HG02870 (cell line): ENCODE results near the gene FOXP1.

Experiments used
- ATAC-seq: cut with Tn5 transposase; IDR thresholded peaks from one replicate; pipeline ENCODE4 v1.9.1; 2021; ENCODE audit warnings: mild to moderate bottlenecking, moderate library complexity; ENCODE audit not compliant: unreplicated experiment

Gene FOXP1

GRCh38 chr3:71406972-71407810 lies 176.3 kb downstream of the FOXP1 start:
- ATAC-seq: no peak

- no peak for ATAC-seq
Observed at GRCh38 chr3:71402911-71403310, 180.6 kb downstream of the FOXP1 start.

GRCh38 chr3:71402280-71402679 lies 181.2 kb downstream of the FOXP1 start:
- no peak for ATAC-seq

- no peak for ATAC-seq
Observed at GRCh38 chr3:71401695-71402231, 181.8 kb downstream of the FOXP1 start.

GRCh38 chr3:71400986-71401451 lies 182.5 kb downstream of the FOXP1 start:
- no peak for ATAC-seq

GRCh38 chr3:71399478-71399877 lies 184.1 kb downstream of the FOXP1 start:
- no peak for ATAC-seq

- ATAC-seq: no peak
Observed at GRCh38 chr3:71398157-71398836, 185.2 kb downstream of the FOXP1 start.

GRCh38 chr3:71397726-71398125 lies 185.8 kb downstream of the FOXP1 start:
- ATAC-seq: no peak

GRCh38 chr3:71397046-71397445 lies 186.5 kb downstream of the FOXP1 start:
- no peak for ATAC-seq

- no peak for ATAC-seq
Observed at GRCh38 chr3:71395927-71396695, 187.4 kb downstream of the FOXP1 start.

- ATAC-seq: no peak
Observed at GRCh38 chr3:71395470-71395869, 188.1 kb downstream of the FOXP1 start.

- ATAC-seq: no peak
Observed at GRCh38 chr3:71393745-71394144, 189.8 kb downstream of the FOXP1 start.

GRCh38 chr3:71393093-71393492 lies 190.4 kb downstream of the FOXP1 start:
- ATAC-seq: peak; percentile 62

GRCh38 chr3:71392251-71392650 lies 191.3 kb downstream of the FOXP1 start:
- ATAC-seq: peak; percentile 75

- no peak for ATAC-seq
Observed at GRCh38 chr3:71391361-71391760, 192.2 kb downstream of the FOXP1 start.

GRCh38 chr3:71389911-71390573 lies 193.5 kb downstream of the FOXP1 start:
- no peak for ATAC-seq

GRCh38 chr3:71389191-71389590 lies 194.3 kb downstream of the FOXP1 start:
- ATAC-seq: no peak

GRCh38 chr3:71388535-71389120 lies 194.9 kb downstream of the FOXP1 start:
- ATAC-seq: no peak

GRCh38 chr3:71387586-71387985 lies 195.9 kb downstream of the FOXP1 start:
- ATAC-seq: no peak
